HG02970 (cell line): ENCODE measurements around the gene GTF3C1.

Experiments used
- ATAC-seq: cut with Tn5 transposase; IDR thresholded peaks from one replicate; pipeline ENCODE4 v1.9.1; 2021; ENCODE audit warnings: mild to moderate bottlenecking, moderate library complexity, moderate number of reproducible peaks; ENCODE audit not compliant: unreplicated experiment, low FRiP score

Gene GTF3C1

GRCh38 chr16:27431773-27432532 is 117.8 kb downstream of the GTF3C1 start:
- no peak for ATAC-seq

DNA sequence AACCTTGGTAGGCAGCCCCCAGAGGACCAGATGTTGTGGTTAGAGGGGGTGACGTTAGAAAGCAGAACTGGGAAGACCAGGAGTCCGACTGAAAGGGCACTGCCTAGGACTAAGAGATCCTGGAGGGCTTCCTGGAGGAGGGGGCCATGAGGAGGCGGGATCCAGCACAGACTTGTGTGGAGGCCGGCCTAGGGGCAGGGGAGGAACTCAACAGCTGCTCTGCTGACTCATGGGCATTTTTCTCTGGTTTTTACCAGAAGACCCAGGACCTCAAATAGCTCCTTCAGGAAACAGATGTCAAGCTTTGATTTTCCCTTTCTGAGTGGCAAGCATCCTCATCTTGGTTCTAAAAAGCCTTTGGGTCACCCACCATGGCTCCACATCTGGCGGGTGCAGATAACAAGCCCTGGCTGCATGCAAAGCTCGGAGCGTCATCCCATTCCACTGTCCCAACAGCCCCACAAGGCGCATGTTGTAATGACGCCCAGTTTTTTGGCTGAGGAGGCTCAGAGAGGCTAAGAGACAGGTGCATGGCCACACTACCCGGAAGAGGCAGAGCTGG is 118.7 kb downstream of the GTF3C1 start:
- no peak for ATAC-seq

GRCh38 chr16:27430512-27430911 is 119.2 kb downstream of the GTF3C1 start:
- ATAC-seq: no peak

DNA sequence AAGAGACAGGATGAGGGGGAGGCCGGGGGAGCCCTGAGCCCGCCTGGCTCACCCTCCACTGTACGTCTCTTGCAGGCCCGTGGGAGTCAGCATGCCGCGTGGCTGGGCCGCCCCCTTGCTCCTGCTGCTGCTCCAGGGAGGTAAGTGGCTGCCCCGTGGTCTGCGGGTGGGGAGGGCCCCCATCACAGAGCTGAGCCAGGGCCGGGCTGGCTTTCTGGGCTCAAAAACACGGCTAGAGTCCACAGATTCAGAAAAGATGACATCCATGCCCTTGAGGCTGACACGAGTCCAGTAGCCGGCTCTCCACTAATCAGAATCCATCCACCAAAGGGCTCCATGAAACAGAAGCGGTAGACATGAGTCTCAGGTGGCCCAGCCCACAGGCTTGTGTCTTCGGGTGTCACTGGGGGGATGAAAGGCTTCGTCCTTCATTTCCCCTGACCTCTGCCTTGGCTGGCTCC is 119.7 kb downstream of the GTF3C1 start:
- no peak for ATAC-seq

DNA sequence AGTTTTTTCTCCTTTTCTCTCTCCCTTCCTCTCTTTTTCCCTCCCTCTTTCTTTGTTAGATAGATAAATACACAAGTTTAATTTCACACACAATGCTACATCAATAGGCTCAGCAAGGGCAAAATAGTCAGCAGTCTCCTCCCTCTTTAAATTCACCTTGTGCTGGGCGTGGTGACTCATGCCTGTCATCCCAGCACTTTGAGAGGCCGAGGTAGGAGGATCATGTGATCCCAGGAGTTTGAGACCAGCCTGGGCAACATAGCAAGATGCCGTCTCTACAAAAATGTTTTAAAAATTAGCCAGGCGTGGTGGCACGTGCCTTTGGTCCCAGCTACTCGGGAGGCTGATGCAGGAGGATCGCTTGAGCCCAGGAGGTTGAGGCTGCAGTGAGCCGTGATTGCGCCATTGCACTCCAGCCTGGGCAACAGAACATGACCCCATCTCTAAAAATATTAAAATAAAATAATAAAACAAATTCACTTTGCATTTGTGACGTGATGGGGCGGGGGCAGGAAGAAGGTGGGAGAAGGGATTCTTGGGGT is 120.3 kb downstream of the GTF3C1 start:
- no peak for ATAC-seq

DNA sequence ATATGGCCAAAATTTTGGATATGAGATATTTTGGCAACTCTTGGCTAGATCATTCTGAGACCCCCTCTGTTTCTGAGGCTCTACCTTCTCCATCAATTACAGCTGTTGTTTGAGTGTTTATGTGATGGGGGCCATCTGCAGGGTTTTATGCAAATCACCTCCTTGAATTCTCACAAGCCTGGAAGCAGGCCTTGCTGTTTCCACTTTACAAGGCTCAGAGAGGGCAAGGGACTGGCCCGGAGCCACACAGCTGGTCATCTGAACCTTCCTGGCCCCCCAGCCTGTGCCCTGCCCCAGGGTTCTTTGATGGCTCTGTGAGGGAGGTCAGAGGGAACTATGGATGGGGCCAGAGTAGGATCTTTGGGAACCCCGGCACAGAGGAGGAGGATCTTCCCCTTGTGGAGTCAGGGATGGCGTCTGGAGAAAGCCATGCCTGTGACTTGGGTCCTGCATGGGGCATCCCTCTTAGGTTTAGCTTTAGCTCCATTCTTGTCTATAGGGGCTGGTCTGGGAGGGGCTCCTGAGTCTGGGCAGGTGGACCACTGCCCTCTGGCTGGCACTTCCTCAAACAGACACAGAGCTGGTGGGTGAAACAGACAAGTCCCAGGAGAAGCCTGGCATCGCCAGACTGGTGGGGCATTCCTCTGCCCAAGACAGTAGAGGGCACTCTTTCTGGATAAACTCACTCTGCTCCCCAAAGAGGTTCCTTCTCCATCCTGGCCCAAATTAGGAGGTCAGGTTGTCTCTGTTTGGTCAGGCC is 121.5 kb downstream of the GTF3C1 start:
- ATAC-seq: no peak

GRCh38 chr16:27427538-27427937 is 122.2 kb downstream of the GTF3C1 start:
- no peak for ATAC-seq

DNA sequence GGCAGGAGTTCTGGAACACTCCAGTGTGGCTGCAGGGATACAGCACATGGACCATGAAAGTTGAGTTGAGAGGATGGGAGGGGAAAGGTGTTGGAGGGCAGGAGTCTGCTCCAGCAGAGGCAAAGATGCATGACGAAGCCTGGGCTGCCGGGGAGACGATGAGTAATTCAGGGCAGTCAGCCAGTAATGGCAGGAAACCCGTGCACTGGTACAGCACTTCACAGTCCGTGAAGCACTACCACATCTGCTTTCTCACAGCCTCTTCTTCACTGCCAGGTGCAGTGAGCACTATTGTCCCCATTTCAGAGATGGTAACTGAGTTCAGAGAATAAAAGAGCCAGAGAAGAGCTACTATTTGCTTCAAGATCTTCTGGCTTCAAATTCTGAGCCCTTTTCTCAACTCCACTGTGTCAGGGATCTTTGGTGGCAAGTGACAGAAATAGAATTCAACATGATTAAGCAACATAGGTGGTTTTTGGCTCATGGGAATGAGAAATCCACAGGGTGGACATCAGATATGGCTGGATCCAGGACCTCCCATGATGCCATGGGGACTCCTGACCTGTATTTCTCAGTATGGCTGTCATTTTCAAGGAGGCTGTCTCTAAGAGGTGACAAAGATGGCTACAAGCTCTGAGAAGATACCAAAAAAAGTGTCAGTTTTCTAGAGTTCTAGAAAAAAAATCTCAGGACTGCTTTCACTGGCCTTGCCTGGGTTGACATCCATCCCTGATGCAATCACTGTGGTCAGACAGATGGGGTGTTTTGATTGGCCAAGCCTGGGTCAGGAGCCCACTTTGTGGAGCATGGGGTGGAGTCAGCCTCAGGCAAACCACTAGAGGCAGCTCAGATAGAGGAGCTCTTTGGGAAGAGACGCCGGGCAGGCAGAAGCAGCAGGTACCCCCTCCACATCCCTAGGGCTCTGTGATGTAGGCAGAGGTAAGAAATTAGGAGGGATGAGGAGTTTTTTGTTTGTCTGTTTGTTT is 123.0 kb downstream of the GTF3C1 start:
- ATAC-seq: peak; percentile 70

DNA sequence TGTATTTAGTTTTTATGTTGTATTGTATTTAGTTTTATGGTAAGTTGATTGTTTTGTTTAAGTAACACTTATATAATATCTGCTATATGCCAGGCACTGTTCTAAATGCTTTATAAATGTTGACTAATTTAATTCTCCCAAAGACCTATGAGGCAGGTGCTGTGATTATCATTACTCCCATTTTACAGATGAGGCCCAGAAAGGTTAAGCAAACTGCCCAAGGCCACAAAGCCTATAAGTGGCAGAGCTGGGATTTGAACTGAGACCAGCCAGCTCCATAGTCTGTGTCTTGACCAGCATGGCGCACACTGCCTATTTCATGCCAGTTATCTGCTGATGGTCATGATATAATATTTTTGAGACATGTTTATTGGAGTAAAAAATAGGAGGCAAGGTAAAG is 123.8 kb downstream of the GTF3C1 start:
- no peak for ATAC-seq

DNA sequence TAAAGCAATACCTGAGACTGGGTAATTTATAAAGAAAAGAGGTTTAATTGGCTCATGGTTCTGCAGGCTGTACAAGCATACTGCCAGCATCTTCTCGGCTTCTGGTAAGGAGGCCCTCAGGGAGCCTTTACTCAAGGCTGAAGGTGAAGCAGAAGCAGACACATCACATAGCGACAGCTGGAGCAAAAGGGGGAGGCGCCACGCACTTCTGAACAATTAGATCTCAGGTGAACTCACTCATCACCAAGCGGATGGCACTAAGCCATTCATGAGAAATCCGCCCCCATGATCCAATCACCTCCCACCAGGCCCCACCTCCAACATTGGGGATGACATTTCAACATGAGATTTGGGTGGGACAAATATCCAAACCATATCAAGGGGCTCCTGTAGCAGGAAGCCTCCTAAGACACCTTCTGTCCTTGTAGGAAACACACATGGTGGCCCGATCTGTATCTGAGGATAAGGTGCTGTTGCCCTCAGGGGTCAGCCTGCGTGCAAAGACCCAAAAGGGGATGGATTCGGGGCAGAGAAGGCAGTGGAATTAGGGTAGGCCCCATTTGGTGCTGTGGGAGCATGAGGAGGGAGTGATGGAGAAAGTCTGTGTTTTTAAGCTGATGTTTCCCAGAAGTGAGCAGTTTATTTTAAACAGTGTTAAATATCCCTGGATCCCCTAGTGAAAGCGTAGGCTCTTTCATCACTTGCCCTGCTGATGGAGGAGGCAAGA is 124.8 kb downstream of the GTF3C1 start:
- ATAC-seq: no peak

DNA sequence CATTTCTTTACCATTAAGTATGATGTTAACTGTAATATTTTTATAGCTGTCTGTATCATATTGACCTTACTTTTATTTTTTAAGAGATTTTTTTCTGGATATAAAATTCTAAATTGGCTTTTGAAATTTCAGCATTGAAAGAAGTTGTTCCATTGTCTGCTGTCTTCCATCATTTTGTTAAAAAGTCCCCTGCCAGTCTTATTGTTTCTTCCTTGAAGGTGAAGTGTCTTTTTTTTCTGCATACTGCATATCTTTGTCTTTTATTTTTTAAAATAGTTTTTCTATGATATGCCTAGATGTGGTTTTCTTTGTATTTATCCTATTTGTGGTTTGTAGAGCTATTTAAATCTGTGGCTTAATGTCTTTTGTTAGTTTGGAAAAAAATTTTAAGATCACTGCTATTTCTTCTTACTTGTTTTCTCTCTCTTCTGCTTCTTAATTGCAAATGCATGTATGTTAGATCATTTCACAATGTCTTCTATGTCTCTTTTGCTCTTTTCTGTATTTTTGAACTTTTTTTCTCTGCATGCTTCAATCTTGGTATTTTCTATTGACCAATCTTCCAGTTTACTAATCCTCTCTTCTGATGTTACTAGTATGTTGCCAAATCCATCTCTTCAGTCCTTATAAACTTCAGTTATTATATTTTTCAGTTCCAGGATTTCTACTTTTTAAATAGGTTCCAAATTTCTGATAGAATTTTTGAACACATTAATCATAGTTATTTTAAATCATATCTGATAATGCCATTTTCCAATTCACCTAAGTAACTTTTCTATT is 127.6 kb downstream of the GTF3C1 start:
- ATAC-seq: no peak

DNA sequence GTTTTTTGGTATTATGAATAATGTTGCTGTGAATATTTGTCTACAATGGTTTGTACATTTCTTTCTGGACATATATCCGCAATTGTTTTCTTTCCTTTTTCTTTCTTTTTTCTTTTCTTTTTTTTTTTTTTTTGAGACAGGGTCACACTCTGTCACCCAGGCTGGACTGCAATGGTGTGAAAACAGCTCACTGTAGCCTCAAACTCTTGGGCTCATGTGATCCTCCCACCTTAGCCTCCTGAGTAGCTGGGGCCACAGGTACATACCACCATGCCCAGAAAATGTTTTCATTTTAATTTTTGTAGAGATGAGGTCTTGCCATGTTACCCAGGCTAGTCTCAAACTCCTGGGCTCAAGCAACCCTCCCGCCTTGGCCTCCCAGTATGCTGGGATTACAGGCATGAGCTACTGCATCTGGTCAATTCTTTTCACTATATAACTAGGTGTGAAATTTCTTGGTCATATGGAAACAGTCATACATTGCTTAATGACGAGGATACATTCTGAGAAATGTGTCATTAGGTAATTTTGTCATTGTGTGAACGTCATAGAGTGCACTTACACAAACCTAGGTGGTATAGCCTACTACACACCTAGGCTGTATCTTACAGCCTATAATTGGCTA is 132.6 kb downstream of the GTF3C1 start:
- no peak for ATAC-seq

- no peak for ATAC-seq
Observed at GRCh38 chr16:27414788-27415431, 134.8 kb downstream of the GTF3C1 start.

DNA sequence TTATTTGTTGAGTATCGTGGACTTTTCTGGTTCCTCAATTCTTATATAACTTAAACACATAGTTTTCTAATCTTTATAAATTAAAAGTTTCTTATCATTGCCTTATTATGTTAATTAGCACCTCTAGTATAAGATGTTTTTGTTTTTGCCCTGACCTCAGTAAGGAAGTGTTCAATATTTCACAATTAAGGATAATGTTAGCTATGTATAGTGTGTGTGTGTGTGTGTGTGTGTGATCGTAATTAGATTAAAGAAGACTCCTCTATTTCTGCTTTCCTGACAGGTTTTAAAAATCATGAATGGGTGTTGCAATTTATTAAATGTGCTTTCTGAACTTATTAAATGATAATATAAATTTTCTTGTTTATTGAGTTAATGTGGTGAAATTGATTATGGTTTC is 135.8 kb downstream of the GTF3C1 start:
- no peak for ATAC-seq

GRCh38 chr16:27410761-27411160 is 139.0 kb downstream of the GTF3C1 start:
- no peak for ATAC-seq
